IMR-90 (cell line): ENCODE measurements around the gene RGS3. TPM values are rescaled to one million over a fixed set of nuclear protein-coding genes. Genes with fewer than 3 reads are reported as not detected.

Source experiments
- ATAC-seq: fragments of 200-7000 bp; cut with Tn5 transposase; 2 replicates; pipeline ENCODE4 v1.9.1; 2020; ENCODE audit warnings: low read depth, mild to moderate bottlenecking, moderate library complexity
- BruUV-seq: library from RNA; stranded (reverse); fragments of 400-500 nt; replicated peaks from 2 replicates; lab custom pipeline; 2021; lab: Mats Ljungman, UMichigan
- CTCF ChIA-PET: fragments of 300-600 bp; formaldehyde crosslinking; extraction: SDS; loops from one replicate; lab custom pipeline; 2021; ENCODE audit warnings: antibody characterized with exemption; lab: Yijun Ruan, JAX
- POLR2A ChIA-PET: fragments of 300-600 bp; sonication (Branson Sonifier 250); formaldehyde crosslinking; loops from one replicate; lab custom pipeline; 2022; ENCODE audit warnings: antibody characterized with exemption; ENCODE audit not compliant: unreplicated experiment; lab: Charles Lee
- DNase-seq: peaks from one replicate; pipeline ENCODE4 v3.0.0; 2013
- H2AFZ ChIP-seq: replicated peaks from 2 replicates; pipeline ENCODE3; 2013; ENCODE audit warnings: low read length, mild to moderate bottlenecking; ENCODE audit not compliant: poor library complexity
- H2AK5ac ChIP-seq: 2 replicates; pipeline ENCODE4 v1.6.1; 2013; ENCODE audit warnings: low read depth, low read length, inconsistent platforms
- H2AK9ac ChIP-seq: replicated peaks from 2 replicates; pipeline ENCODE3; 2013; ENCODE audit warnings: mild to moderate bottlenecking, low read depth, low read length, moderate library complexity; ENCODE audit not compliant: poor library complexity
- H2BK120ac ChIP-seq: 2 replicates; pipeline ENCODE4 v1.6.1; 2013; ENCODE audit warnings: low read depth, low read length, inconsistent platforms
- H2BK15ac ChIP-seq: 3 replicates; pipeline ENCODE4 v1.6.1; 2013; ENCODE audit warnings: low read depth, low read length, inconsistent platforms
- H2BK20ac ChIP-seq: 2 replicates; pipeline ENCODE4 v1.6.1; 2013; ENCODE audit warnings: low read depth, mild to moderate bottlenecking, inconsistent platforms, low read length, moderate library complexity
- H2BK5ac ChIP-seq: 2 replicates; pipeline ENCODE4 v1.6.1; 2013; ENCODE audit warnings: mild to moderate bottlenecking, low read depth, low read length, inconsistent platforms; ENCODE audit not compliant: poor library complexity, severe bottlenecking
- H3K14ac ChIP-seq: replicated peaks from 2 replicates; pipeline ENCODE4 v1.6.1; 2013; ENCODE audit warnings: low read depth, low read length, inconsistent platforms
- H3K18ac ChIP-seq: 2 replicates; pipeline ENCODE4 v1.6.1; 2013; ENCODE audit warnings: low read depth, low read length, control low read depth
- H3K23ac ChIP-seq: 2 replicates; pipeline ENCODE4 v1.6.1; 2013; ENCODE audit warnings: low read depth, low read length, inconsistent platforms
- H3K27ac ChIP-seq: 2 replicates; pipeline ENCODE4 v1.5.1; 2013; ENCODE audit warnings: mild to moderate bottlenecking, control low read depth, low read length; ENCODE audit not compliant: insufficient read depth
- H3K27me3 ChIP-seq: 2 replicates; pipeline ENCODE4 v1.6.1; 2013; ENCODE audit warnings: low read length; ENCODE audit not compliant: control insufficient read depth, insufficient read depth
- H3K36me3 ChIP-seq: 2 replicates; pipeline ENCODE4 v1.6.1; 2013; ENCODE audit warnings: low read length, mixed read lengths; ENCODE audit not compliant: control insufficient read depth, insufficient read depth
- H3K4ac ChIP-seq: 2 replicates; pipeline ENCODE4 v1.6.1; 2013; ENCODE audit warnings: low read depth, low read length, inconsistent platforms
- H3K4me1 ChIP-seq: 2 replicates; pipeline ENCODE4 v1.6.1; 2013; ENCODE audit warnings: low read length, mixed read lengths; ENCODE audit not compliant: control insufficient read depth, insufficient read depth
- H3K4me2 ChIP-seq: 2 replicates; pipeline ENCODE4 v1.6.1; 2013; ENCODE audit warnings: low read depth, mild to moderate bottlenecking, control low read depth, low read length, moderate library complexity
- H3K4me3 ChIP-seq: 2 replicates; pipeline ENCODE4 v1.5.1; 2013; ENCODE audit warnings: low read depth, mild to moderate bottlenecking, control low read depth, low read length, moderate library complexity; ENCODE audit not compliant: insufficient read depth
- H3K56ac ChIP-seq: 2 replicates; pipeline ENCODE4 v1.6.1; 2013; ENCODE audit warnings: low read length, inconsistent platforms; ENCODE audit not compliant: insufficient read depth; ENCODE audit errors: extremely low read depth
- H3K79me1 ChIP-seq, 2 experiments: 2 replicates each; pipeline ENCODE4 v1.6.1; 2013; ENCODE audit warnings: low read length in 2 of 2, inconsistent platforms in 1 of 2, low read depth in 1 of 2
- H3K9ac ChIP-seq: 2 replicates; pipeline ENCODE4 v1.6.1; 2013; ENCODE audit warnings: low read depth, low read length, control low read depth
- H3K9me1 ChIP-seq: 2 replicates; pipeline ENCODE4 v1.6.1; 2013; ENCODE audit warnings: low read length, inconsistent platforms; ENCODE audit not compliant: insufficient read depth
- H3K9me3 ChIP-seq: 2 replicates; pipeline ENCODE4 v1.6.1; 2013; ENCODE audit warnings: low read length; ENCODE audit not compliant: control insufficient read depth, insufficient read depth
- H4K20me1 ChIP-seq: 2 replicates; pipeline ENCODE4 v1.6.1; 2013; ENCODE audit warnings: low read length, inconsistent platforms; ENCODE audit not compliant: insufficient read depth
- H4K5ac ChIP-seq: 2 replicates; pipeline ENCODE4 v1.6.1; 2013; ENCODE audit warnings: mild to moderate bottlenecking, low read depth, low read length, control low read depth
- H4K8ac ChIP-seq, 2 experiments: 2 replicates each; pipeline ENCODE4 v1.6.1; 2013; ENCODE audit warnings: low read depth in 2 of 2, low read length in 2 of 2, control low read depth in 1 of 2, inconsistent platforms in 1 of 2
- H4K91ac ChIP-seq: 2 replicates; pipeline ENCODE4 v1.6.1; 2013; ENCODE audit warnings: low read depth, low read length, inconsistent platforms; ENCODE audit not compliant: insufficient read depth
- CHD1 ChIP-seq: IDR thresholded peaks from 2 replicates; pipeline ENCODE4 v1.6.1; 2012; ENCODE audit warnings: low read depth, low read length, improper control_type of control experiment
- FOS ChIP-seq: fragments of 150-350 bp; IDR thresholded peaks from 2 replicates; pipeline ENCODE4 v1.6.1; 2016; ENCODE audit warnings: low read depth, low read length
- POLR2A ChIP-seq: IDR thresholded peaks from 2 replicates; pipeline ENCODE4 v1.6.1; 2012; ENCODE audit warnings: mild to moderate bottlenecking, low read depth, low read length
- RFX5 ChIP-seq: IDR thresholded peaks from 2 replicates; pipeline ENCODE4 v1.8.0; 2012; ENCODE audit warnings: low read depth, mild to moderate bottlenecking, low read length, moderate library complexity
- SMC3 ChIP-seq: fragments of 150-350 bp; IDR thresholded peaks from 2 replicates; pipeline ENCODE4 v1.6.1; 2016; ENCODE audit warnings: low read depth, mild to moderate bottlenecking, antibody characterized with exemption, low read length, moderate library complexity
- WGBS, 2 experiments: methylation state at CpG; one replicate each; pipeline versions ENCODE4 v1.1.5 to v1.1.7; 2013; ENCODE audit warnings: missing lambda C conversion rate in 2 of 2; ENCODE audit not compliant: insufficient read length in 1 of 2; ENCODE audit errors: extremely low coverage in 2 of 2; 5-methylcytosine and 5-hydroxymethylcytosine counted together
- dilution Hi-C: fragments of 300-500 bp; cut with HindIII; formaldehyde crosslinking; loops from one replicate; pipeline ENCODE4 v1.14.3; 2018; ENCODE audit warnings: low sequenced_read_pairs; ENCODE audit not compliant: unreplicated experiment
- in situ Hi-C: fragments of 300-500 bp; cut with MboI; formaldehyde crosslinking; loops from 3 replicates; pipeline ENCODE4 v1.14.3; 2019; ENCODE audit warnings: low sequenced_read_pairs, inconsistent platforms, mixed read lengths
- intact Hi-C: fragments of 100-400 bp; cut with micrococcal nuclease; formaldehyde crosslinking; loops from 2 replicates; pipeline ENCODE4 v1.10.0; 2022
- polyA plus RNA-seq, 3 experiments: library from polyadenylated mRNA; depleted of rRNA; stranded (reverse); fragments of >200 nt; gene quantifications; 2 replicates each; pipeline ENCODE4 v1.2.3, GENCODE V29; 2012; ENCODE audit warnings: low replicate concordance in 1 of 3
- total RNA-seq: library from RNA; depleted of rRNA; stranded (reverse); fragments of >200 nt; gene quantifications from 2 replicates; pipeline ENCODE4 v1.2.3, GENCODE V29; 2012

RGS3 gene
- total and polyA plus RNA-seq, 2 of the 4 experiments (the other 2 are of a cell fraction) = 51.8 to 65.6 TPM

- Histone ChIP-seq H3K9ac (no peak overlapping the region), H2BK5ac (no peak overlapping the region), H3K27me3 (peaks cover 57% of the 10 kb centered on the region), H3K27ac (no peak overlapping the region), H3K36me3 (no peaks in the 10 kb centered on the region), H2AK9ac (no peak overlapping the region), H3K4me3 (no peak overlapping the region), H2BK120ac (no peak overlapping the region), H3K23ac (no peak overlapping the region), H3K4me1 (no peaks in the 10 kb centered on the region), H2AK5ac (no peak overlapping the region), H3K79me1 (no peaks in the 10 kb centered on the region), H3K14ac (no peak overlapping the region), H4K8ac (no peak overlapping the region), H3K9me1 (no peaks in the 10 kb centered on the region), H3K18ac (no peak overlapping the region), H2BK15ac (no peak overlapping the region), H3K4ac (no peak overlapping the region), H4K5ac (no peak overlapping the region), H3K56ac (no peak overlapping the region), H2BK20ac (no peak overlapping the region), H4K91ac (no peak overlapping the region), H4K20me1 (no peaks in the 10 kb centered on the region), H3K9me3 (no peaks in the 10 kb centered on the region), H2AFZ (no peak overlapping the region), H3K4me2 (no peak overlapping the region)
- TF ChIP-seq POLR2A (no peak), FOS (no peak), SMC3 (no peak), CHD1 (no peak), RFX5 (no peak)
- no TSS peak for BruUV-seq
- intact Hi-C loops (no loop called here), in situ Hi-C loops (loop anchor here (10.0 kb wide), 1 partner anchor 238 kb away; no protein-coding TSS in a partner anchor), dilution Hi-C loops (no loop called here)
- ChIA-PET POLR2A (no interaction called here), CTCF (interaction anchor here (0.6 kb wide), 1 partner anchor 49 kb away, joined by 5 read pairs; no protein-coding TSS in a partner anchor)
- no CpG with 5 or more reads among the region's 1 CpG for WGBS, 2 experiments
- DNase-seq (no peak), ATAC-seq (no peak)
Measured at GRCh38 chr9:113426701-113427100, 36.8 kb upstream of the RGS3 start.
